GM12891 (cell line): ENCODE measurements around the gene PARS2. TPM values are rescaled to one million over a fixed set of nuclear protein-coding genes. Genes with fewer than 3 reads are reported as not detected.
A peak's percentile ranks its signal among the peaks of the same experiment; 100 is the strongest.

ENCODE experiments used
- DNase-seq: peaks from one replicate; pipeline ENCODE4 v3.0.0; 2011; ENCODE audit warnings: low spot score; ENCODE audit not compliant: insufficient read length
- FAIRE-seq: peaks from 2 replicates; lab custom pipeline; 2011; peaks lifted over from hg19 to GRCh38; lab: Jason Lieb, UNC
- PAX5 ChIP-seq: IDR thresholded peaks from 2 replicates; pipeline ENCODE4 v1.6.1; 2011; ENCODE audit warnings: low read length, moderate library complexity, mild to moderate bottlenecking; ENCODE audit not compliant: insufficient read depth, severe bottlenecking
- POLR2A ChIP-seq: IDR thresholded peaks from 2 replicates; pipeline ENCODE4 v1.6.1; 2011; ENCODE audit warnings: low read depth, low read length, control low read depth
- POLR2AphosphoS5 ChIP-seq: IDR thresholded peaks from 2 replicates; pipeline ENCODE4 v1.6.1; 2011; ENCODE audit warnings: low read depth, low read length, control low read depth
- POU2F2 ChIP-seq: IDR thresholded peaks from 2 replicates; pipeline ENCODE4 v1.6.1; 2011; ENCODE audit warnings: low read depth, mild to moderate bottlenecking, control low read depth, low read length, moderate library complexity
- SPI1 ChIP-seq: IDR thresholded peaks from 2 replicates; pipeline ENCODE4 v1.6.1; 2011; ENCODE audit warnings: low read depth, low read length, control low read depth
- TAF1 ChIP-seq: IDR thresholded peaks from 2 replicates; pipeline ENCODE4 v1.6.1; 2011; ENCODE audit warnings: low read depth, low read length, control low read depth
- polyA plus RNA-seq: library from polyadenylated mRNA; unstranded; fragments of >200 nt; gene quantifications from one replicate; pipeline ENCODE4 v1.2.1, GENCODE V29; 2012; ENCODE audit warnings: low read depth, missing spikeins, inconsistent platforms; ENCODE audit not compliant: missing spikeins

The PARS2 gene
- 2.1 TPM for polyA plus RNA-seq

DNA sequence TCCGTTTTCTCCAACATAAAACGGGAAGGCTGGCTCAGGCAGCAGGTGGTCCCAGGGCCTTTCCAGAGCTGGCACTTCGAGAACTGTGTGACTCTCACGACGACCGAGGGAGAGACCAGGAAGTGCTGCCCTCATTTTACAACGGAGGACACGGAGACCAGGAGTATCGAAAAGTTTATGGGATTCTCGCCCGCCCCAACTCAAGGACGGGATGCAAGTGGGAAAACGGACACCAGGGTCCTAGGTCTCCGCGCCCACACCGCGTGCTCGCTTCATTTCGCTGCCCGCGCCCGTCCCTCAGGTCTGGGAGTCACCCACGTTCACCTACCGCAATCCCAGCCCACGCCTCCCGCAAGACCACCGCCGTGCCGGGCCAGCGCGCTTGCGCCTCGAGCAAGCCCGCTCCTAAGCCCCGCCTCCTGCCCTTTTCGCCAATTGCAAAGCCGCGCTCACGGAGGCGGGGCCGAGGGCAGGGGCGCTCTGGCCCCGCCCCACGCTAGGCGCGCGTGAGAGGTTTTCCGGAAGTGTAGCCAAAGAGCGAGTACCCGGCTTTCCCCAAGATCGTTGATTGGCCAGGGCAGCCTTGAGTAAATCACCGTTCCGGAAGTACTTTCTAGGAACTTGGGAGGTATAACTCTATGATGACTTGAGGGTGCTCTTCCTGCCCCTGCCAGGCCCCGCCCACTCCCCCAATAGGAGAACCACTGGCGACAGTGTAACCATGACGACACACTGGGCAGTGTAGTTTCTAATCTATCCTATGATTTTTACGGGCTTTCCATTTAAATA, at the start of gene PARS2:
PARS2 (minus strand) TSS at position 391 of the 789 bp plus-strand sequence. CDS start 5,362 bp downstream, outside the sequence.
- DNase-seq (peak; percentile 94), FAIRE-seq (peak; percentile 100)
- TF ChIP-seq POU2F2: peak; percentile 58; the same call in 1 of the 2 replicates
- TF ChIP-seq POLR2AphosphoS5: peak; percentile 77
- no peak for TF ChIP-seq TAF1
- peak; percentile 43 for TF ChIP-seq SPI1
- peak; percentile 79 for TF ChIP-seq POLR2A
- TF ChIP-seq PAX5: no peak

DNA sequence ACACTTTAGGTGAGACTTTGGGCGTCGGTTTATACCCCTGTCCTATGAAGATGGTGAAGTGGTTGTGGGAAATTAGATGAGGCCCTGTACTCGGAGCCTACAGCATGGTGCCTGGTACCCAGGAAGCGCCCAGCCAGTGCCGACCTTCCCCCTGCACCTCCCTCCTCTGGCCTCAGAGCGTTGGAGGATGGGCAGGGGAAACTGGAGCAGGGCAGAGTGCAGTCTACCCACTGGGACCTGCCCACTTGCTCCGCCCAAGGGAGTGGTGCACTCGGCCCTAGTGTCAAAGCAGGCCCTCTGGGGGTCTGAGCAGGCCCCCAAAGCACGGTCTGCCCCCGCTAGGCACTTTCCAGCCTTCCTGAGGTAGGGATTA, 49.8 kb upstream of the PARS2 start:
- FAIRE-seq (no peak), DNase-seq (no peak)
- TF ChIP-seq SPI1 (no peak), POU2F2 (no peak), POLR2A (no peak), TAF1 (no peak), POLR2AphosphoS5 (no peak), PAX5 (no peak)

DNA sequence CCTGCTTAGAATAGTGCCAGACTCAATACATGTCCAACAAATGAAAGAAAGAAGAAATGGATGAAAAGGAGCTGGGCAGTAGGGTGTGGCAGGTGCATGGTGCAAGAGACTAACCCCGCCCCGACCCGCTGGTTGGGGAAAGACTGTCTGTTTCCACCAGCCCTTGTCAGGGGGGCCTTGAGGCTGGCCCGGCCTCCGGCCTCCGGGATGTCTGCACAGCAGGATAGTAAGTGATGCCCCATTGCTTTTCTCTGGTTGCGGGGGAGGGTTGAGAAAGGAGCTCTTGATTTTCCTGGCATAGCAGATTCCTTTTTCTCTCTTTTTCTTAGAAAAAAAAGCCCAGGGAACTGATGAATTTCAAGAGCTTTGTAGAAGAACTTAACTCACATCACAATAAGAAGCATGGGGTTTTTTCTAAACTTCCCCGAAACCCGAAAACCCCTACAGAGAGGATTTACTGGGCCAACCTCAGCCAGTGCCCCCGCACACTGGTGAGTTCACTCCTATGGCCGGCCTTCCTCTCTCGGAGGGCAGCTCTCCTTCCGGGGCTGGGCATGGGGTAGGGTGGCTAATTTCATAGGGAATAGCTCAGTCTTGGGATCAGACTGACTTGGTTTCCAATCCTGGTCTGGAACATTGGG, 49.3 kb upstream of the PARS2 start:
- DNase-seq: no peak
- FAIRE-seq: no peak
- no peak for TF ChIP-seq POU2F2
- no peak for TF ChIP-seq TAF1
- no peak for TF ChIP-seq SPI1
- TF ChIP-seq PAX5: no peak
- no peak for TF ChIP-seq POLR2AphosphoS5
- no peak for TF ChIP-seq POLR2A

DNA sequence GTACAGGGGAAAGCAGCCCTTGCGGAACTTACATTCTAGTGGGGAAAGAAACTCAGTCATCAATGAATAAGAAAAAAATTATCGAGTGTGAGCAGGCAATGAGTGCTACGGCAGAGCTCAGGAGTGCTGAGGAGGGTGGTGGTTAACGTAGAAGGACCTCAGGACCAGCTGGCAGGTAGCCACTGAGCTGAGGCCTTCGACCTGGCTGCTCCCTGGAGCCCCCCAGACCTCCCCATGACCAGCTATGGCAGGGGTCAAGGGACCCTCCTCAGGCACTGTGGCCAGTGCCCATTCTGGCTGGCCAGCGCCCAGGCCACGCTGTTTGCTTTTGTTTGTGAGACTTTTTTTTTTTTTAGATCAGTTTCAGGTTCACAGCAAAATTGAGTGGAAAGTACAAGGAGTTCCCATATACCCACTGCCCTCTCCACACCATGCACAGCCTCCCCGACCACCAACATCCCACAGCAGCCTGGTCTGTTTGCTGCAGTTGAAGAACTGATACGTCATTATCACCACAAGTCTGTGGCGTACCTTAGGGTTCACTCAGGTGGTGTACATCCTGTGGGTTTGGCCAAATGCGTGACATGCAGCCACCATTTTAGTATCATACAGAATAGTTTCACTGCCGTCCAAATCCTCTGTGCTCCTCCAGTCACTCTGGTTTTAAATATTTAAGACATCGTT, 48.6 kb upstream of the PARS2 start:
- no peak for TF ChIP-seq SPI1
- no peak for TF ChIP-seq PAX5
- DNase-seq: no peak
- FAIRE-seq: peak; percentile 75

DNA sequence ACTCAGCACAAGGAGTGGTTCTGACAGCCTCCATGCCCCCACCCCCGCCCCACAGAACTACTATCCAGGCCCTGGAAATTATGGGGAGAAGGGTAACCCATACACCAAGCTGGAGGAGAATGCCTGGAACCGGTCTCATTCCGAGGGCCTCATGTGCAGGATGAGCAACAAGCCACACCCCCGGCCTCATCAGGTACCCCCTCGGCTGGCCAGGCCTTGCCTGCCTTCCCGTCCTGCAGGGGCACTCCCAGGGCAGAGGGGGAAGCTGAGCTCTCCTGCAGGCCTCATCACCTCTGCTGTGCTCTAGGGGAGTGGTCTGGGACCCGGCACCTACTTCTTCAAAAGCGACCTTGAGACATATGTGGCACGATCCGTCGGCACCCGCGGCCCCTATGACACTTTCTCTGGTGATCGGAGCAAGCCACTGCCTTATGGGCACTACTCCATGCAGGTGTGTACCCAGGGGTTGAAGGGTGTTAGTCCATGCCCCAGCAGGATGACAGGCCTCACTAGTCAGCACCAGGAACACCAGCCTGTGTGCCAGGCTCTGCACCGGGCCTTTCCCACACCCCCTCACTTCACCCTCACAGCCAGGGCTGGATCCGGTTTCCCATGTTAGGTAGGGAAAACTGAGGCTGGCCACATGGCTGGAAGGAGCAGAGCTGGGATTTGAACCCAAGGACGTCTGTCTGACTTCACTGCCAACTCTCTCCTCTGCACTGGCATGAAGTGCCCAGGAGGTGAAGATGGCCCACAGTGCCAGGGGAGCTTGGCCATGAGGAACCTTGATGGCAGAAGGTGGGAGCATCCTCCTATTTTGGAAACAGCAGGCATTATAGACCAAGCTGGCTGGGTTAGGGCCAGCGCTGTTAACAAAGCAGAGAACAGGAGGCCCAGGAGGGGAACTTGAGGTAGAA, 47.7 kb upstream of the PARS2 start:
- TF ChIP-seq PAX5: no peak
- TF ChIP-seq POU2F2: no peak
- no peak for TF ChIP-seq POLR2AphosphoS5
- TF ChIP-seq TAF1: no peak
- no peak for TF ChIP-seq POLR2A
- TF ChIP-seq SPI1: no peak
- no peak for DNase-seq
- no peak for FAIRE-seq

DNA sequence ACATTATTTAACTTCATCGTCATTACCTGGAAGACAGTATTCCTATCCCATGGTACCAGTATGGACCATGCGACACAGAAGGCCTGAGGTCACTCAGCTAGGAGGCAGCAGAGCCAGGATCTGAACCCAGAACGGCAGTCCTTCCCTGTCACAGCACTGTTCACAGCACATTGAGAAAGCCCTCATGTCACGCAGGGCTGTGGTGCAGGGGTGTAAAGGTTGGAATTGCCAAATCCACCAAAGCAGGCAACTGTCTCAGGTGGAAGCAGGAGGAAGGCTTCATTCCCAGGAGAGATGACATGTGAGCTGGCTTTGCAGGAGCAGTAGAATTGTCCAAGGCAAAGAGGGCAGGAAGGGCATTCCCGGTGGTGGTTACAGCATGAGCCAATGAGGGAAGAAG, 46.7 kb upstream of the PARS2 start:
- TF ChIP-seq POU2F2 (no peak), TAF1 (no peak), PAX5 (no peak), SPI1 (no peak), POLR2A (no peak), POLR2AphosphoS5 (no peak)
- no peak for FAIRE-seq
- no peak for DNase-seq

DNA sequence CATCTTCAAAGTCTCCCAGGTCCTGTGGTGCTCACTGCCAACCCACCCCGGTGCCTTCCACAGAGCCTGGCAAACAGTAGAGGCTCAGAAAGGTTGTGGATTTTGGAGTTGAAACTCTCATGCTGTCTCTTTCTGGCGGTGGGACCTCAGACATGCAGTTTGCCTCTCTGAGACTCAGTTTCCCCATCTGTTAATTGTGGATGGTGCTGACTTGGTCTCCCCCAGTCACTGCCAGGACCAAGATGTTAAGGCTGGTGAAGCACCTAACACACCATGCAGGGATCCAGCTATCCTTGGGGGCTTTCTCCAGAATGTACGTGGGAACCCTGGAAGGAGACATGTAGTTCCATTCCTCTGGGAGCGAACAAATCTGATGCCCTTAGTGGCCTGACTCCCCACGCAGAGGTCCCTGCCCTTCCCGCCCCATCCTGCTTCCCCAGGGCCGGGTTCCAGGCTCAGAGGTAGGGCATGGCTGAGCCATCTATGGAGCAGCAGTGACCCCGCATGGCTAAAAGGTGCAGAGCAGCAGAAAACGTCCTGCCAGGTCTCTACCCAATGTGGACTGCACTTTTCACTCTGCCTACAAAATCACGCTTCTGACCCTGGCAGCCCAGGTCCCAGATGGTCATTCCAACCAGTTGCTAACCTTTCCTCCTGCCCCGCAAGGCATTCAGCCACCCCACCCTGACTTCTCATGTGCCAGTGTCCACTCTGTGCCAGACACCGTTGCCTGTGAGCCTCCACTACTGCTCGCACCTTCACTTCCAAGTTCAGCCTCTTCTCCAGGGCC, 46.0 kb upstream of the PARS2 start:
- FAIRE-seq (peak; percentile 96), DNase-seq (peak; percentile 75)
- TF ChIP-seq SPI1: no peak

DNA sequence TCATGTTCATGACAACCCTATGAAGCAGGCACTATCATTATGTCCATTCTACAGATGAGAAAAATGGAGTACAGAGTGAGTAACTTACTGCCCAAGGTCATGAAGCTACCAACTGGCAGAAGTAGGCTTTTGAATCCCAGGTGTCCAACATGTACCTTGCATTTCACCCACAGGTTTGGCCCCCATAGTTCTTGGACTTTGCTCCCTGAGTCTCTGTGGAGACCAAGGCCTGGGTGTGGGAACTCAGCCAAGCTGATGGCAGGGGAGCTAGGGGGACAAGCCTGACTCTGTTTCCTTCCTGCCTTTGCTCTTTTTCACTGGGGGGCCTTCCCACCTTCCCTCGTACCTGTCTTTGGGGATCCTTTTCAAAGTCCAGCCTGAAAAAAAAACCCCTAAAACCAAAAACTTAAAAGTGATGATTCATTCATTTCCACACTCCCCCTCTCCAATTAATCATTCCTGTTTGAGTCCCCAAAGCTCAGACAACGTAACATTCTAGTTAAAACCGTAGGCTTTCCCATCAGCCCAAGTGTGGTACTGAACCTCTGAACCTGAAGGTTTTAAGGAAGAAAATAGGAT, 45.3 kb upstream of the PARS2 start:
- DNase-seq: no peak
- no peak for FAIRE-seq
- TF ChIP-seq POU2F2 (no peak), POLR2AphosphoS5 (no peak)
